ENCODE results near the gene MECP2.

Gene MECP2

GRCh38 chrX:154131955-154132354 lies 34.4 kb upstream of the MECP2 start:
- Histone ChIP-seq H3K4me1 (ENCODE audit: control insufficient read depth in 1 of 2, insufficient read depth in 1 of 2, low read depth in 1 of 2, low read length in 1 of 2) (peaks cover 0 to 5% of the 10 kb centered on the region in 2 experiments), H3K4me3 (ENCODE audit: low read depth in 1 of 2, low read length in 1 of 2) (no peak overlapping the region), H3K27me3 (no peaks in the 10 kb centered on the region), H3K9me3 (no peaks in the 10 kb centered on the region), H3K27ac (no peak overlapping the region), H3K36me3 (no peaks in the 10 kb centered on the region)
- TF ChIP-seq, protein P1, sequence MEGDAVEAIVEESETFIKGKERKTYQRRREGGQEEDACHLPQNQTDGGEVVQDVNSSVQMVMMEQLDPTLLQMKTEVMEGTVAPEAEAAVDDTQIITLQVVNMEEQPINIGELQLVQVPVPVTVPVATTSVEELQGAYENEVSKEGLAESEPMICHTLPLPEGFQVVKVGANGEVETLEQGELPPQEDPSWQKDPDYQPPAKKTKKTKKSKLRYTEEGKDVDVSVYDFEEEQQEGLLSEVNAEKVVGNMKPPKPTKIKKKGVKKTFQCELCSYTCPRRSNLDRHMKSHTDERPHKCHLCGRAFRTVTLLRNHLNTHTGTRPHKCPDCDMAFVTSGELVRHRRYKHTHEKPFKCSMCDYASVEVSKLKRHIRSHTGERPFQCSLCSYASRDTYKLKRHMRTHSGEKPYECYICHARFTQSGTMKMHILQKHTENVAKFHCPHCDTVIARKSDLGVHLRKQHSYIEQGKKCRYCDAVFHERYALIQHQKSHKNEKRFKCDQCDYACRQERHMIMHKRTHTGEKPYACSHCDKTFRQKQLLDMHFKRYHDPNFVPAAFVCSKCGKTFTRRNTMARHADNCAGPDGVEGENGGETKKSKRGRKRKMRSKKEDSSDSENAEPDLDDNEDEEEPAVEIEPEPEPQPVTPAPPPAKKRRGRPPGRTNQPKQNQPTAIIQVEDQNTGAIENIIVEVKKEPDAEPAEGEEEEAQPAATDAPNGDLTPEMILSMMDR (IDR thresholded peaks at IDR 0.05): no peak

DNA sequence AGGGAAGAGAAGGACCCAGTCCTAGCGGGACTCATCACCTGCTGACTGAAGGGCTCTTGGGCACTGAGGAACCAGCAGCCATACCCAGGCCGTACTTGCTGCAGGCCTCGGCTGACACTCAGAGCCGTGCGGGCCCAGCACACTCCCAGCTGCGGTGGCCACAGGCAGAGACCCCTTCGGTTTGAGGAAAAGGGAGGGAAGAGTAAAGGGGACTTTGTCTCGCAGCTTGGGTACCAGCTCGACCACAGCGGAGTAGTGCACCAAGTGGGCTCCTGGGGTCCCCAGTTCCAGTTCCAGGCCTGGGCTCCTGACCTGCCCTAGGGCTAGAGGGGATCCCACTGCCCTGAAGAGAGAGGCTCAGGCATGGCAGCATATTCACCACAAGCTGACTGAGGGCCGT lies 28.6 kb upstream of the MECP2 start:
- no peaks in the 10 kb centered on the region for H3K27me3 ChIP-seq
- peaks cover 23 to 28% of the 10 kb centered on the region in 2 experiments for H3K4me1 ChIP-seq (ENCODE audit: control insufficient read depth in 1 of 2, insufficient read depth in 1 of 2, low read depth in 1 of 2, low read length in 1 of 2)
- no peak overlapping the region for H3K4me3 ChIP-seq (ENCODE audit: low read depth in 1 of 2, low read length in 1 of 2)
- H3K36me3 ChIP-seq: no peaks in the 10 kb centered on the region
- H3K27ac ChIP-seq: no peak overlapping the region
- TF ChIP-seq, protein P1 (IDR thresholded peaks at IDR 0.05): no peak
- H3K9me3 ChIP-seq: no peaks in the 10 kb centered on the region

DNA sequence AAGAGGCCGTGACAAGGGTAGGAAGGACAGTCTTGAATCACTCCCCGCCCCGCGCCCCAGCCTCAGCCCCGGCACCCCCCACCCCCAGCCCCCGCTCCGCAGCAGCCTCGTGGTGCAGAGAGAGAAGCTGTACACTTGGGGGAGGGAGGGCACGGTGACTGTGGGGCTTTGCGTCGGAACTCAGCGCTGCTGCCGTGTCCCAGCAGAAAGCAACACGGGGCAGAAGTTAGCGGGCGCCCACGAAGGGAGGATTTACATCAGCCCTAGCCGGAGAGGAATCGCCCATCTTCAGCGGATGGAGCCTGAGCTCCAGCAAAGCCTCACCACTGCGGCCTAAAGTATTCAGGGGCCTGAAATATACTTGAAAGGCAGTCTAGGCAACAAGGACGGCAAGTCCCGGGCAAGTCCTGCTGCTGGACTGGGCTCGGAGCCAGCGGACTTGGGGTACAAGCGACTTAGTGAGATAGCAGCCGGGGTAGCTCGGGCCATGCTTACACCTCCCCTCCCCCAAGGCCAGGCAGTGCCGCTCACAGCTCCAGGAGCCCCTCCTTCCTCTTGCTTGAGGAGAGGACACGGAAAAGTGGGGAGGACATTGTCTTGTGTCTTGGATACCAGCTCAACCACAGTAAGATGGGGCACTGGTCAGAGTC lies 28.0 kb upstream of the MECP2 start:
- Histone ChIP-seq H3K9me3 (no peaks in the 10 kb centered on the region), H3K27me3 (no peaks in the 10 kb centered on the region), H3K4me3 (ENCODE audit: low read depth in 1 of 2, low read length in 1 of 2) (no peak overlapping the region), H3K36me3 (no peaks in the 10 kb centered on the region), H3K4me1 (ENCODE audit: control insufficient read depth in 1 of 2, insufficient read depth in 1 of 2, low read depth in 1 of 2, low read length in 1 of 2) (peaks cover 23 to 28% of the 10 kb centered on the region in 2 experiments), H3K27ac (peak overlapping the region; percentile 94)
- TF ChIP-seq, protein P1 (IDR thresholded peaks at IDR 0.05): no peak

DNA sequence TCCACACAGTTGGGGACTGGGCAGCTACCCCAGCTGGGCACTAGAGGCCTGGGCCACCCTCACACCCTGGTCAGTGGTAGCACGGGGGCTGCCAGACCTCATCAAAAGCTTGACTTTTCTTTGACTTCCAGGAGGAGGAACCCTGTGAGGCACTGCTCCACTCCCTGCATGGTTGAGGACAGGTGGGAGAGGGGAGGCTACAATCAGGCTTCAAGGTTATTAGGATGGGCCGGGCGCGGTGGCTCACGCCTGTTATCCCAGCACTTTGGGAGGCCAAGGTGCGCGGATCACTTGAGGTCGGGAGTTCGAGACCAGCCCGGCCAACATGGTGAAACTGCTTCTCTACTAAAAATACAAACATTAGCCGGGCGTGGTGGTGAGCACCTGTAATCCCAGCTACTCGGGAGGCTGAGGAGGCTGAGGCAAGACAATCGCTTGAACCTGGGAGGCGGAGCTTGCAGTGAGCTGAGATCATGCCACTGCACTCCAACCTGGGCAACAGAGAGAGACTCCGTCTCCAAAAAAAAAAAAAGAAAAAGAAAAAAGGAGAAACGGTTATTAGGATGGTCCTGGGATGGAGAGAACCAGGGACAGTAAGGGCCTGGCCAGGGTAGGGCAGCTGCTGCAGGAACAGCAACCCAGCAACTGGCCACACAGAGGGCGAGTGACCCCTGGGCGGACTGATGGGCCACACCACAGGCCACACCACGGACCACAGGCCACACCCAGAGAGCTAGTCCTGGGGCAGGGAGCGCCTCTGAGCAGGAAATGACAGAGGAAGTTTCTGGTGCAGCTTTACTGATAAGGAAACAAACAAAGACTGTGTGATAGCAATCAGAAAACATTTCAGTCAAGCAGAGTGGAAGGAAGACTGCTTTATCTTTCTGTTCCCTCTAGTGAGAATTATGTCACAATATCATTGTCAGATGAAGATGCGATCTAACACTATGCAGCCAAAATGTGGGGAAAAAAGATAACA lies 26.0 kb upstream of the MECP2 start:
- H3K27me3 ChIP-seq: no peaks in the 10 kb centered on the region
- H3K9me3 ChIP-seq: no peaks in the 10 kb centered on the region
- no peaks in the 10 kb centered on the region for H3K36me3 ChIP-seq
- TF ChIP-seq, protein P1 (IDR thresholded peaks at IDR 0.05): peak; percentile 27
- peak overlapping the region; percentile 94 for H3K27ac ChIP-seq
- H3K4me1 ChIP-seq (ENCODE audit: control insufficient read depth in 1 of 2, insufficient read depth in 1 of 2, low read depth in 1 of 2, low read length in 1 of 2): peaks cover 23 to 28% of the 10 kb centered on the region in 2 experiments
- peak overlapping the region; percentile 17 to 18 for H3K4me3 ChIP-seq (ENCODE audit: low read depth in 1 of 2, low read length in 1 of 2)

DNA sequence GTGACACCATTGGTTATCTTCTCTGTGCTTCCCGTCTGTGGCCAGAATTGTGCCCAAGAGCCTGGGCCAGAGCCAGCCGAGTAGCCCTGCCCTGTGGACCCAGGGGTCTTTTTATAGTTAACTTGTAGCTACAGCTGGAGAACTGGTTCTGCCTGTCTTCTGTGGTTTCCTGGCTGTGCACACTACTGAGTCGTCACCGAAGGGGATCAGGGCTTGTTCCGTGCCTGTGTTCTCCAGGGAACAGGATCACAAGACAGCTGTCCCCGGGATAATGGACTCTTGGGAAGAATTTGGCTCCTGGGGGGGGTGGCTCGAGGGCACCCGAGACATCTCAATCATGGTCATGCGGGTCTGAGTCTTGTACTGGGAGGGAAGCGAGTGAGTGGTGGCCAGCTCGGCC lies 24.4 kb upstream of the MECP2 start:
- Histone ChIP-seq H3K9me3 (no peaks in the 10 kb centered on the region), H3K27ac (peak overlapping the region; percentile 94), H3K4me1 (ENCODE audit: control insufficient read depth in 1 of 2, insufficient read depth in 1 of 2, low read depth in 1 of 2, low read length in 1 of 2) (peaks cover 23 to 28% of the 10 kb centered on the region in 2 experiments), H3K4me3 (ENCODE audit: low read depth in 1 of 2, low read length in 1 of 2) (no peak overlapping the region), H3K36me3 (no peaks in the 10 kb centered on the region), H3K27me3 (no peaks in the 10 kb centered on the region)
- TF ChIP-seq, protein P1 (IDR thresholded peaks at IDR 0.05): no peak
